ENCODE data around the gene DPY30.

DNA sequence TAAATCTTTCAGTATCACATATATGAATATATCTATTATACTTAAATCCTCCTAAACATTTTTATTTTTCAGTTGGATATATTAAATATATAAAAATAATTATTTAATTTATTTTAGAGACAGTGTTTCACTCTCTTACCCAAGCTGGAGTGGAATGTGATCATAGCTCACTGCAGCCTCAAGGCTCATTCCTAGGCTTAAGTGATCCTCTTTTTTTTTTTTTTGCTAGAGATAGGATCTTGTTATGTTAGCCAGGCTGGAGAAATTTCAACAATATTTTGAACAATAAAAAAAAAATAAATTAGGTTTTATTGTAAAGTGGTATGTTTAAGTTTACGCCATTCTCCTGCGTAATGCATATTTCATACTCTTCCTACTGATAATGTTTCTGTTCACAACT is 27.9 kb upstream of the DPY30 start:
- TF ChIP-seq, protein P1, sequence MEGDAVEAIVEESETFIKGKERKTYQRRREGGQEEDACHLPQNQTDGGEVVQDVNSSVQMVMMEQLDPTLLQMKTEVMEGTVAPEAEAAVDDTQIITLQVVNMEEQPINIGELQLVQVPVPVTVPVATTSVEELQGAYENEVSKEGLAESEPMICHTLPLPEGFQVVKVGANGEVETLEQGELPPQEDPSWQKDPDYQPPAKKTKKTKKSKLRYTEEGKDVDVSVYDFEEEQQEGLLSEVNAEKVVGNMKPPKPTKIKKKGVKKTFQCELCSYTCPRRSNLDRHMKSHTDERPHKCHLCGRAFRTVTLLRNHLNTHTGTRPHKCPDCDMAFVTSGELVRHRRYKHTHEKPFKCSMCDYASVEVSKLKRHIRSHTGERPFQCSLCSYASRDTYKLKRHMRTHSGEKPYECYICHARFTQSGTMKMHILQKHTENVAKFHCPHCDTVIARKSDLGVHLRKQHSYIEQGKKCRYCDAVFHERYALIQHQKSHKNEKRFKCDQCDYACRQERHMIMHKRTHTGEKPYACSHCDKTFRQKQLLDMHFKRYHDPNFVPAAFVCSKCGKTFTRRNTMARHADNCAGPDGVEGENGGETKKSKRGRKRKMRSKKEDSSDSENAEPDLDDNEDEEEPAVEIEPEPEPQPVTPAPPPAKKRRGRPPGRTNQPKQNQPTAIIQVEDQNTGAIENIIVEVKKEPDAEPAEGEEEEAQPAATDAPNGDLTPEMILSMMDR (conservative IDR thresholded peaks at IDR 0.05; ENCODE audit: low read depth, low read length): no peak
- TF ChIP-seq, protein P2, sequence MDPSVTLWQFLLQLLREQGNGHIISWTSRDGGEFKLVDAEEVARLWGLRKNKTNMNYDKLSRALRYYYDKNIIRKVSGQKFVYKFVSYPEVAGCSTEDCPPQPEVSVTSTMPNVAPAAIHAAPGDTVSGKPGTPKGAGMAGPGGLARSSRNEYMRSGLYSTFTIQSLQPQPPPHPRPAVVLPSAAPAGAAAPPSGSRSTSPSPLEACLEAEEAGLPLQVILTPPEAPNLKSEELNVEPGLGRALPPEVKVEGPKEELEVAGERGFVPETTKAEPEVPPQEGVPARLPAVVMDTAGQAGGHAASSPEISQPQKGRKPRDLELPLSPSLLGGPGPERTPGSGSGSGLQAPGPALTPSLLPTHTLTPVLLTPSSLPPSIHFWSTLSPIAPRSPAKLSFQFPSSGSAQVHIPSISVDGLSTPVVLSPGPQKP (IDR thresholded peaks at IDR 0.05; ENCODE audit: borderline replicate concordance, low read depth, low read length): no peak
- TF ChIP-seq NFE2L2 (IDR thresholded peaks at IDR 0.05; ENCODE audit: low read depth, low read length) (no peak), RAD21 (IDR thresholded peaks at IDR 0.05; ENCODE audit: low read length) (no peak), MXI1 (IDR thresholded peaks at IDR 0.05; ENCODE audit: borderline replicate concordance, low read depth, low read length) (no peak), CEBPB (IDR thresholded peaks at IDR 0.05; ENCODE audit: low read depth, low read length) (no peak), MAZ (IDR thresholded peaks at IDR 0.05; ENCODE audit: borderline replicate concordance, low read depth, low read length) (no peak), POLR2A (IDR thresholded peaks at IDR 0.05; ENCODE audit: low read depth, low read length) (no peak), RCOR1 (IDR thresholded peaks at IDR 0.05; ENCODE audit: insufficient replicate concordance, low read length) (no peak)
